Measurements from ENCODE around the gene SPATA19.

SPATA19 gene

DNA sequence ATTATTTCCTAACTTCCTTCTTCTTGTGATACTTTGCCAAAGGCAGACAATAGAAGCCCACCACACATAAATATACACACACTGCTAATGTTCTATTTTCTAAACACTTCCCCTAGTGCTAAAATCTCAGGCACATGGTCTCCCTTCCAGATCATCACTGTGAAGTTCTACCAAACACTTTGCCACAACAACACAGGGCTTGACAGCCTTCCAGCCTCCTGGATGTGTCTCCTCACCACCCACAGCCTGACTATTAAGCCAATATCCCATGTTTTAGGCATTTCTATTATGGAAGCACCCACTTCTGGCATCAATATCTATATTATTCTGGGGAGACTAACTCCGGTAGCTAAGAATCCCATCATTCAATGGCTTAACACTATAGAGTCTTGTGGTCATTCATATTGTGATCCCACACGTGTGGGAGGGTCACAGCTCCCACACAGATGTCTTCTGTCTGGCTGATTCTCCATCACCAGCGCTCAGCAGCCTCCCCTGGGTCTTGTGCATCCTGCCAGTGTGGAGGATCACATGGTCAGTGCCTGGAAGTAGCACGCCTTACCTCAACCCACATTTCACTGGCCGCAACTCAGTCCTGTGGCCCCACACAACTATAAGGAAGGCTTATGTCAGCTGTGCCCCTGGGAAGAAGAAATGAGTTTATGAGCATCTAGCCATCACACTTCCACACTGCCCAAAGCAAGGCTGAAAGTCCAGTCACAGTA, 29.0 kb downstream of the SPATA19 start (continued):
- no peak for TF ChIP-seq ZC3H10 (CRISPR knock-in tag; IDR thresholded peaks at IDR 0.05)
- no peak for TF ChIP-seq PPARA (CRISPR knock-in tag; IDR thresholded peaks at IDR 0.05; ENCODE audit: borderline replicate concordance)
- no peak for TF ChIP-seq TOX (CRISPR knock-in tag; IDR thresholded peaks at IDR 0.05; ENCODE audit: borderline replicate concordance)
- no peak for TF ChIP-seq ZNF70 (CRISPR knock-in tag; IDR thresholded peaks at IDR 0.05)
- TF ChIP-seq ISL1 (CRISPR knock-in tag; IDR thresholded peaks at IDR 0.05) = no peak
- TF ChIP-seq OSR1 (CRISPR knock-in tag; IDR thresholded peaks at IDR 0.05) = no peak
- no peak for TF ChIP-seq ZNF8 (CRISPR knock-in tag; IDR thresholded peaks at IDR 0.05)
- TF ChIP-seq ARNTL (CRISPR knock-in tag; IDR thresholded peaks at IDR 0.05; ENCODE audit: borderline replicate concordance, low read depth) = no peak

DNA sequence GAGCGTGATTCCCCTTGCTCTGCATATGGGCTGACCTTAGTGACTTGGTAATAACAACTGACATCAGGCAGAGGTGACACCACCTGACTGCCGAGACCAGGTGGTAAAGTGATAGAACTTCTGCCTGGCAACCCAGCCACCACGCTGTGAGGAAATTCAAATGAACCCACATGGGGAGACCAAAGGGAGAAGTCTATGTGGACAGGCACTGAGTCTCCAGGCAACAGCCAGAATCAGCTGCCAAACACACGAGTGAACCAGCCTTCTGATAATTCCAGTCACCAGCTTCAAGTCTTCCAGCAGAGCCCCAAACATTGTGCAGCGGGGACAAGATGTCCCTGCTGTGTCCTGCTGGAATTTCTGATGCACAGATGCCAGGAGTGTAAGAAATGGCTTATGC, 29.7 kb downstream of the SPATA19 start:
- no peak for ATAC-seq

DNA sequence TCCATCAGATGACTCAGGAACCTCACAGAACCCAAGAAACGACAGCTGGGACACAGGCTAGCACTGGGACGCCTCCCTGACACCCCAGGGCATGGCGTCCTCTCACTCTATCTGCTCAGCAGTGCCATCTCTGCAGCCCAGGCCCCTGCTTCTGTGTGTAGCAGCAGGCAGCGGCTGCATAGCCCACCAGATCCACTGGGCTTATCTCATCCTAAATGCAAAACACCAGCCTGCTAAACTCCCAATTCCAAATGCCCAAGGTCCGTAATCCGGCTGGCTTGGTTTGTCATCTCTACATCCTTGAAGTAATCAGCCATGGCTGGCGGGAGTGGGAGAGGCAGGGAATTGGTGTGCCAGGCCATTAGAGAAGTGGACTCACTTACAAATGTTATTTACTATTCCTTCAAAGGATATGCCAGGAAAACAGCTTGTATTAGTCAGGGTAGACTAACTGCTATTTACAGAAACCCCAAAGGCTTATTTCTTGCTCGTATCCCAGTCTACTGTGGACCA, 30.7 kb downstream of the SPATA19 start:
- TF ChIP-seq, protein P1, sequence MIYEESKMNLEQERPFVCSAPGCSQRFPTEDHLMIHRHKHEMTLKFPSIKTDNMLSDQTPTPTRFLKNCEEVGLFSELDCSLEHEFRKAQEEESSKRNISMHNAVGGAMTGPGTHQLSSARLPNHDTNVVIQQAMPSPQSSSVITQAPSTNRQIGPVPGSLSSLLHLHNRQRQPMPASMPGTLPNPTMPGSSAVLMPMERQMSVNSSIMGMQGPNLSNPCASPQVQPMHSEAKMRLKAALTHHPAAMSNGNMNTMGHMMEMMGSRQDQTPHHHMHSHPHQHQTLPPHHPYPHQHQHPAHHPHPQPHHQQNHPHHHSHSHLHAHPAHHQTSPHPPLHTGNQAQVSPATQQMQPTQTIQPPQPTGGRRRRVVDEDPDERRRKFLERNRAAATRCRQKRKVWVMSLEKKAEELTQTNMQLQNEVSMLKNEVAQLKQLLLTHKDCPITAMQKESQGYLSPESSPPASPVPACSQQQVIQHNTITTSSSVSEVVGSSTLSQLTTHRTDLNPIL (CRISPR knock-in tag; IDR thresholded peaks at IDR 0.05; ENCODE audit: low read depth) = no peak
- TF ChIP-seq, protein P2, sequence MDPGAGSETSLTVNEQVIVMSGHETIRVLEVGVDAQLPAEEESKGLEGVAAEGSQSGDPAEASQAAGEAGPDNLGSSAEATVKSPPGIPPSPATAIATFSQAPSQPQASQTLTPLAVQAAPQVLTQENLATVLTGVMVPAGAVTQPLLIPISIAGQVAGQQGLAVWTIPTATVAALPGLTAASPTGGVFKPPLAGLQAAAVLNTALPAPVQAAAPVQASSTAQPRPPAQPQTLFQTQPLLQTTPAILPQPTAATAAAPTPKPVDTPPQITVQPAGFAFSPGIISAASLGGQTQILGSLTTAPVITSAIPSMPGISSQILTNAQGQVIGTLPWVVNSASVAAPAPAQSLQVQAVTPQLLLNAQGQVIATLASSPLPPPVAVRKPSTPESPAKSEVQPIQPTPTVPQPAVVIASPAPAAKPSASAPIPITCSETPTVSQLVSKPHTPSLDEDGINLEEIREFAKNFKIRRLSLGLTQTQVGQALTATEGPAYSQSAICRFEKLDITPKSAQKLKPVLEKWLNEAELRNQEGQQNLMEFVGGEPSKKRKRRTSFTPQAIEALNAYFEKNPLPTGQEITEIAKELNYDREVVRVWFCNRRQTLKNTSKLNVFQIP (CRISPR knock-in tag; IDR thresholded peaks at IDR 0.05; ENCODE audit: borderline replicate concordance, low read depth) = no peak
- no peak for TF ChIP-seq SNAI2 (CRISPR knock-in tag; IDR thresholded peaks at IDR 0.05)
- TF ChIP-seq TCF4 (CRISPR knock-in tag; IDR thresholded peaks at IDR 0.05; ENCODE audit: borderline replicate concordance) = no peak
- TF ChIP-seq CSDC2 (CRISPR knock-in tag; IDR thresholded peaks at IDR 0.05) = no peak
- no peak for TF ChIP-seq ISL1 (CRISPR knock-in tag; IDR thresholded peaks at IDR 0.05)
- TF ChIP-seq ZFP3 (CRISPR knock-in tag; IDR thresholded peaks at IDR 0.05) = no peak
- no peak for TF ChIP-seq ZNF565 (CRISPR knock-in tag; conservative IDR thresholded peaks at IDR 0.05; ENCODE audit: low read depth)
- TF ChIP-seq, protein P3, sequence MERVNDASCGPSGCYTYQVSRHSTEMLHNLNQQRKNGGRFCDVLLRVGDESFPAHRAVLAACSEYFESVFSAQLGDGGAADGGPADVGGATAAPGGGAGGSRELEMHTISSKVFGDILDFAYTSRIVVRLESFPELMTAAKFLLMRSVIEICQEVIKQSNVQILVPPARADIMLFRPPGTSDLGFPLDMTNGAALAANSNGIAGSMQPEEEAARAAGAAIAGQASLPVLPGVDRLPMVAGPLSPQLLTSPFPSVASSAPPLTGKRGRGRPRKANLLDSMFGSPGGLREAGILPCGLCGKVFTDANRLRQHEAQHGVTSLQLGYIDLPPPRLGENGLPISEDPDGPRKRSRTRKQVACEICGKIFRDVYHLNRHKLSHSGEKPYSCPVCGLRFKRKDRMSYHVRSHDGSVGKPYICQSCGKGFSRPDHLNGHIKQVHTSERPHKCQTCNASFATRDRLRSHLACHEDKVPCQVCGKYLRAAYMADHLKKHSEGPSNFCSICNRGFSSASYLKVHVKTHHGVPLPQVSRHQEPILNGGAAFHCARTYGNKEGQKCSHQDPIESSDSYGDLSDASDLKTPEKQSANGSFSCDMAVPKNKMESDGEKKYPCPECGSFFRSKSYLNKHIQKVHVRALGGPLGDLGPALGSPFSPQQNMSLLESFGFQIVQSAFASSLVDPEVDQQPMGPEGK (CRISPR knock-in tag; IDR thresholded peaks at IDR 0.05; ENCODE audit: borderline replicate concordance) = no peak
- no peak for TF ChIP-seq ZFP30 (CRISPR knock-in tag; IDR thresholded peaks at IDR 0.05)
- no peak for ATAC-seq

More for the DNA sequence above, 29.7 kb downstream of the SPATA19 start:
- no peak for TF ChIP-seq ZNF8 (CRISPR knock-in tag; IDR thresholded peaks at IDR 0.05)
- no peak for TF ChIP-seq RARB (CRISPR knock-in tag; IDR thresholded peaks at IDR 0.05)

DNA sequence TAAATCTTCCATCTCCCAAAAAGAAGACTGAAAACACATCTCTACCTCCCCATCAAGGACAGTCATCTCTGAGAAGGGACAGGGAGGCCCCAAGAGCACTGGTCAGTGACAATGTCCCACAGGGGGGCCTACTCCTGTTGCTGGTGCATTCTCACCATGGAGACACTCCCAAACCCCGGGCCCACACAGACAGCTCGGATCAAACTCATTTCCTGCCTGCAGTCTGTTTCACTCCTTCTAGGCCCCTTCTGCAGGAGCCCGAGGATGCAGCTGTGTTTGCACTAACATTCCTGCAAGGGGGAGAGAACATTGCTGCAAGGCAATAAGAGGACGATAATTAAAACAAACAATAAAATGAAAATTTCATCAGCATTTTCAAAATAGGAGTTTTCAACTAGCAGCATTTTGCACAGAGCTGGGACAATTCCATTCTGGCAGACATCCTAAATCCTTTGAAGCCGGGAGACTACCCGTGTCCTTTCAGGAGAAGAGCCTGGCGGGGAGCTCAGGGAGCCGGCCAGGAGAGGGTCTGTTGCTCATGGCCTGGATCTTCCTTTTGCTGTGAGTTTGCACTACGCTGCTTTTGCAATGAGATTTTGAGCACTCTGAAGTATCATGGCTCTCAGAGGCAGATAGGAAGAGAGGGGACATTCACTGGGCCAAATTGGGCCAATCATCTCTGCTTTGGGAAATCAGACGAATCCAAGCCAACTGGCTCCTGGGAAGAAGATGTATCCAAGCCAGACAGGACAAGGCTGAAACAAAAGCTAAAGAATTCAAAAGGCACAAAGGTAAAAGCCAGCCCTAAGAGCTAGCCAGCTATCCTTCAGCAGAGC, 33.2 kb downstream of the SPATA19 start:
- no peak for ATAC-seq
- TF ChIP-seq, protein P4, sequence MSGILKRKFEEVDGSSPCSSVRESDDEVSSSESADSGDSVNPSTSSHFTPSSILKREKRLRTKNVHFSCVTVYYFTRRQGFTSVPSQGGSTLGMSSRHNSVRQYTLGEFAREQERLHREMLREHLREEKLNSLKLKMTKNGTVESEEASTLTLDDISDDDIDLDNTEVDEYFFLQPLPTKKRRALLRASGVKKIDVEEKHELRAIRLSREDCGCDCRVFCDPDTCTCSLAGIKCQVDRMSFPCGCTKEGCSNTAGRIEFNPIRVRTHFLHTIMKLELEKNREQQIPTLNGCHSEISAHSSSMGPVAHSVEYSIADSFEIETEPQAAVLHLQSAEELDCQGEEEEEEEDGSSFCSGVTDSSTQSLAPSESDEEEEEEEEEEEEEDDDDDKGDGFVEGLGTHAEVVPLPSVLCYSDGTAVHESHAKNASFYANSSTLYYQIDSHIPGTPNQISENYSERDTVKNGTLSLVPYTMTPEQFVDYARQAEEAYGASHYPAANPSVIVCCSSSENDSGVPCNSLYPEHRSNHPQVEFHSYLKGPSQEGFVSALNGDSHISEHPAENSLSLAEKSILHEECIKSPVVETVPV (CRISPR knock-in tag; IDR thresholded peaks at IDR 0.05) = no peak
- no peak for TF ChIP-seq ZFP30 (CRISPR knock-in tag; IDR thresholded peaks at IDR 0.05)
- TF ChIP-seq, protein P3 (CRISPR knock-in tag; IDR thresholded peaks at IDR 0.05; ENCODE audit: borderline replicate concordance) = no peak
- no peak for TF ChIP-seq ZC3H10 (CRISPR knock-in tag; IDR thresholded peaks at IDR 0.05)
- TF ChIP-seq OSR1 (CRISPR knock-in tag; IDR thresholded peaks at IDR 0.05) = no peak
- no peak for TF ChIP-seq ZNF565 (CRISPR knock-in tag; conservative IDR thresholded peaks at IDR 0.05; ENCODE audit: low read depth)
- TF ChIP-seq, protein P2 (CRISPR knock-in tag; IDR thresholded peaks at IDR 0.05; ENCODE audit: borderline replicate concordance, low read depth) = no peak
- no peak for TF ChIP-seq ISL1 (CRISPR knock-in tag; IDR thresholded peaks at IDR 0.05)
- no peak for TF ChIP-seq CSDC2 (CRISPR knock-in tag; IDR thresholded peaks at IDR 0.05)
- TF ChIP-seq ZFP3 (CRISPR knock-in tag; IDR thresholded peaks at IDR 0.05) = no peak
- TF ChIP-seq GLIS3 (CRISPR knock-in tag; IDR thresholded peaks at IDR 0.05) = no peak
- TF ChIP-seq ARNTL (CRISPR knock-in tag; IDR thresholded peaks at IDR 0.05; ENCODE audit: borderline replicate concordance, low read depth) = no peak
- TF ChIP-seq PPARA (CRISPR knock-in tag; IDR thresholded peaks at IDR 0.05; ENCODE audit: borderline replicate concordance) = no peak
- no peak for TF ChIP-seq RARB (CRISPR knock-in tag; IDR thresholded peaks at IDR 0.05)
- TF ChIP-seq TOX (CRISPR knock-in tag; IDR thresholded peaks at IDR 0.05; ENCODE audit: borderline replicate concordance) = no peak
- no peak for TF ChIP-seq ZNF70 (CRISPR knock-in tag; IDR thresholded peaks at IDR 0.05)
- TF ChIP-seq ZNF8 (CRISPR knock-in tag; IDR thresholded peaks at IDR 0.05) = no peak
- no peak for TF ChIP-seq ESRRG (CRISPR knock-in tag; IDR thresholded peaks at IDR 0.05)
- TF ChIP-seq, protein P1 (CRISPR knock-in tag; IDR thresholded peaks at IDR 0.05; ENCODE audit: low read depth) = no peak
